Progenitor cell of endocrine pancreas (in vitro differentiated cells): Measurements from ENCODE around the gene CBFA2T3. TPM values are rescaled to one million over a fixed set of nuclear protein-coding genes. Genes with fewer than 3 reads are reported as not detected.
"Not testable (repeated sequence)": the region's sequence is repeated elsewhere in the genome, so short reads cannot be mapped to it uniquely, and the experiment has no call there.

Experiments
- DNase-seq: peaks from one replicate; pipeline ENCODE4 v3.0.0; 2021; ENCODE audit warnings: low spot score; ENCODE audit not compliant: unreplicated experiment
- H3K27ac Mint-ChIP-seq: 2 replicates; pipeline ENCODE4 v1.8.0; 2021; ENCODE audit warnings: mild to moderate bottlenecking, moderate library complexity, mixed read lengths
- H3K27me3 Mint-ChIP-seq: 2 replicates; pipeline ENCODE4 v1.8.0; 2021; ENCODE audit warnings: mixed read lengths
- H3K36me3 Mint-ChIP-seq: 2 replicates; pipeline ENCODE4 v1.8.0; 2022; ENCODE audit warnings: mixed read lengths; ENCODE audit not compliant: insufficient read depth
- H3K4me1 Mint-ChIP-seq: 2 replicates; pipeline ENCODE4 v1.8.0; 2021; ENCODE audit warnings: low read depth, mixed read lengths
- H3K4me3 Mint-ChIP-seq: 2 replicates; pipeline ENCODE4 v1.8.0; 2021; ENCODE audit warnings: low read depth, mild to moderate bottlenecking, moderate library complexity, mixed read lengths
- H3K9me3 Mint-ChIP-seq: 2 replicates; pipeline ENCODE4 v1.8.0; 2021; ENCODE audit warnings: low read depth, mixed read lengths
- total RNA-seq: library from RNA; stranded (reverse); gene quantifications from 2 replicates; pipeline ENCODE4 v1.2.1, GENCODE V29; 2021
- TF ChIP-seq, protein P1 (sequence below): fragments of 200-600 bp; sonication (generic); IDR thresholded peaks from one replicate; pipeline ENCODE4 v1.5.0; 2021; ENCODE audit warnings: antibody characterized with exemption, mild to moderate bottlenecking; ENCODE audit not compliant: unreplicated experiment

Gene CBFA2T3
- total RNA-seq, 1 donor from 2014 or later = 12.9 TPM

DNA sequence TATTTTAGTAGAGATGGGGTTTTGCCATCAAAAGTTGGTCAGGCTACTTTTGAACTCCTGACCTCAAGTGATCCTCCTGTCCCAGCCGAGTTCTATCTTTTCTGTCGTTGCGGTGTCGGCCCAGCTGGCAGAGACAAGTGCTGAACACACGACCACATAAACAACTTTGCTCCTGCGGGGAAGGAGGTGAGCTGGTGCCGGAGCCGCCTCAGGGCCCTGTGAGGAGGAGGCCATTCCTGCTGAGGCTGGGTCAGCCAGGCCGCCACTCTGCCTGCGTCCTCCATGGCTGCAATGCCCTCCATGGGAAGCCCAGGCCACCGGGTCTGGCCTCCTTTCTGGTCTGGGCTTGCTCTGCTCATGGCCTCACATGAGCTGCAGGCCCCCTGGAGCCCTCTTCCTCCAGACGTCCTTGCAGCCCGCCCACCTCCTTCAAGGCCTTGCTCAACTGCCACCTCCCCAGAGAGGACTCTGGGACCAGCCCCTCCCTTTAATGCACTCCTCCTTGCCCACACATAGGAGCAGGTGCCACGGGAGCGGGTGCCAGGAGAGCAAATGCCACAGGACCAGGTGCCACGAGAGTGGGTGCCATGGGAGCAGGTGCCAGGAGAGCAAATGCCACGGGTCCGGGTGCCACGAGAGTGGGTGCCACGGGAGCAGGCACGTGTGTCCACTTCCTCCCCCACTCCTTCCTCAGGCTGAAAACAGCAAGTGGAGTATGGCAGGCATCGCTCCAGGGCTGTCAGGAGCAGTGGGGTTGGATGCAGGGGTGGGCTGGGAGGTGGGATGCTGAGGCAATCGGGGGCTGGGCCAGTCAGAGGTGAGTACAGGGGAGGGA lies 28.4 kb upstream of the CBFA2T3 start:
- Mint-ChIP-seq H3K4me3 (no peak overlapping the region), H3K9me3 (no peaks in the 10 kb centered on the region), H3K27ac (no peak overlapping the region), H3K27me3 (peaks cover 47% of the 10 kb centered on the region), H3K4me1 (no peaks in the 10 kb centered on the region), H3K36me3 (no peaks in the 10 kb centered on the region)
- DNase-seq = no peak
- TF ChIP-seq, protein P1, sequence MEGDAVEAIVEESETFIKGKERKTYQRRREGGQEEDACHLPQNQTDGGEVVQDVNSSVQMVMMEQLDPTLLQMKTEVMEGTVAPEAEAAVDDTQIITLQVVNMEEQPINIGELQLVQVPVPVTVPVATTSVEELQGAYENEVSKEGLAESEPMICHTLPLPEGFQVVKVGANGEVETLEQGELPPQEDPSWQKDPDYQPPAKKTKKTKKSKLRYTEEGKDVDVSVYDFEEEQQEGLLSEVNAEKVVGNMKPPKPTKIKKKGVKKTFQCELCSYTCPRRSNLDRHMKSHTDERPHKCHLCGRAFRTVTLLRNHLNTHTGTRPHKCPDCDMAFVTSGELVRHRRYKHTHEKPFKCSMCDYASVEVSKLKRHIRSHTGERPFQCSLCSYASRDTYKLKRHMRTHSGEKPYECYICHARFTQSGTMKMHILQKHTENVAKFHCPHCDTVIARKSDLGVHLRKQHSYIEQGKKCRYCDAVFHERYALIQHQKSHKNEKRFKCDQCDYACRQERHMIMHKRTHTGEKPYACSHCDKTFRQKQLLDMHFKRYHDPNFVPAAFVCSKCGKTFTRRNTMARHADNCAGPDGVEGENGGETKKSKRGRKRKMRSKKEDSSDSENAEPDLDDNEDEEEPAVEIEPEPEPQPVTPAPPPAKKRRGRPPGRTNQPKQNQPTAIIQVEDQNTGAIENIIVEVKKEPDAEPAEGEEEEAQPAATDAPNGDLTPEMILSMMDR = no peak

DNA sequence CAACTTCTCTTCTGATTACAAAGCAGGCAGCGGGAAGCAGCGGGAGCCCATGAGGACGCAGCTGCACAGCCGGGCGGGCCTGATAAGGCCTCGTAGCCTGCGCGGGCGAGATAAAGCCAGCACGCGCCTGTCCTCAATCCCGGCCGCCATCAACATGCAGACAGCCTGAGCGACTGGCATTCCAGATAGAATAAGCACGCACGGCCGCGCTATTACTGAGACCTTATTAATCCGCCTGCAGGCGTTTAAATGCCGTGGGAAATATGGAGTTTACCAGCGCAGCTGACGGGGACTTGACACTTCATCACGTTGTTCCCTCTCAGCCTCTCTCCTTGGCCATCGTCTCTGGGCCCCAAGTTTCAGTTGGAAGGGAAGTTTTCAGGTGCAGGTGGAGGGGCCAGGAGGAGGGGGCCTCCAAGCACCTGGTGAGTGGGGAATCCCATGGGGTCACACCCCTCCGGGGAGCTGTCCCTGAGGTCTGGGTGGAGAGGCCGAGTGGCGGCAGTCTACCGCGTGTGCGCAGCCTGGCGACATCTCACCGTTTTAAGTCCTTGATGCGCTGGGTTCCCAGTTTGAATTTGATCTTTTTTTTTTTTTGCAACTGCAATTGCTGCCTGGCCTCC lies 27.3 kb upstream of the CBFA2T3 start:
- peaks cover 52% of the 10 kb centered on the region for H3K27me3 Mint-ChIP-seq
- H3K4me3 Mint-ChIP-seq = no peak overlapping the region
- H3K27ac Mint-ChIP-seq = no peak overlapping the region
- TF ChIP-seq, protein P1 = no peak
- H3K9me3 Mint-ChIP-seq = no peaks in the 10 kb centered on the region
- H3K4me1 Mint-ChIP-seq = no peaks in the 10 kb centered on the region
- no peak for DNase-seq
- no peaks in the 10 kb centered on the region for H3K36me3 Mint-ChIP-seq

DNA sequence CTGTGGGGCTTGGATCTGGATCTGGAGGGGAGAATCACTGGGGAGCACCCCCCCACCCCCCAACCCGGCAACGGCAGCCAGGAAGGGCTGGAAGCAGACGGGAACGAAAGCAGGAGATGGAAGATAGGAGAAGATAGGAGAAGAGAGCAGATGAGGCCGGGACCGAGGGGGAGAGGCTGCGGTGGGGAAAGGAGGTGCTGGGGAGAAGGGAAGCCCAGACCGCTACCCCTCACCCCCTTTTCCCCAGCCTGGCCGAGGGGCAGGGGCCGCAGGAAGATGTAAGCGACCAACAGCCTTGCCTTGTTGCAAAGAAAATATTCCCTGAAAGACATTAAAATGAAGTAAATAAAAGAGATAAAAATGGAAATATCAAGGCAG lies 26.8 kb upstream of the CBFA2T3 start:
- no peak for DNase-seq
- Mint-ChIP-seq H3K27ac (no peak overlapping the region), H3K27me3 (peaks cover 57% of the 10 kb centered on the region), H3K4me1 (no peaks in the 10 kb centered on the region), H3K4me3 (no peak overlapping the region), H3K9me3 (peaks cover 4% of the 10 kb centered on the region), H3K36me3 (no peaks in the 10 kb centered on the region)
- TF ChIP-seq, protein P1 = no peak

DNA sequence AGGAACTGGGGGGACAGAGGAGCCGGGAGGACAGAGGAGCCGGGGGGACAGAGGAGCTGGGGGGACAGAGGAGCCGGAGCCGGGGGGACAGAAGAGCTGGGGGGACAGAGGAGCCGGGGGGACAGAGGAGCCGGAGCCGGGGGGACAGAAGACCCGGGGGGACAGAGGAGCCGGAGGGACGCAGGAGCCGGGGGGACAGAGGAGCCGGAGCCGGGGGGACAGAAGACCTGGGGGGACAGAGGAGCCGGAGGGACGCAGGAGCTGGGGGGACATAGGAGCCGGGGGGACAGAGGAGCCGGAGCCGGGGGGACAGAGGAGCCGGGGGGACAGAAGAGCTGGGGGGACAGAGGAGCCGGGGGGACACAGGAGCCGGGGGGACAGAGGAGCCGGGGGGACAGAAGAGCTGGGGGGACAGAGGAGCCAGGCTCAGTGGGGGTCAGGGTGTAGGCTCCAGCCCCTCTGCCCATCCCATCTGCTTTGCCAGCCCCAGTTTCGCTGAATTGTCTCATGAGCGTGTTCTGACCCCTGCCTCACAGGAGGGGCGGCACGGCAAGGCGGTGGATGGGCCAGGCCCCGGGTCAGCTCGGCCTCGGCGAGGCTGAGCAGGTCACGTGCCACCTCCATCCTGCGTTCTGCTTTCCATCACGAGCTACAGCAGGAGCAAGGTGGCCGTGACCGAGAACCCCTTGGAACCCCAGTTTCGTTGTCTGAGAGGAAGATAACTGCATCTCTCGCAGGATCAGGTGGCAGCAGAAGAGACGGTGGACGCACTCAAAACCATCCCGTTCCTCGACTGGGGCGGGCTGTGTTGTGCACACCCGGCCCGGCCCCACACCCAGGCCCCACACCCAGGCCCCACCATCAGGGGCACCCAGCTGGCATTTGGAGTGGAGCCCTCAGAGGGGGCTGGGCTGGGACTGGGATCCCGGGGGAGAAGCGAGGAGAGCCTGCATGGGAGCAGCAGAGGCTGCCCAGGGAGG lies 26.1 kb upstream of the CBFA2T3 start:
- H3K4me1 Mint-ChIP-seq = no peaks in the 10 kb centered on the region

DNA sequence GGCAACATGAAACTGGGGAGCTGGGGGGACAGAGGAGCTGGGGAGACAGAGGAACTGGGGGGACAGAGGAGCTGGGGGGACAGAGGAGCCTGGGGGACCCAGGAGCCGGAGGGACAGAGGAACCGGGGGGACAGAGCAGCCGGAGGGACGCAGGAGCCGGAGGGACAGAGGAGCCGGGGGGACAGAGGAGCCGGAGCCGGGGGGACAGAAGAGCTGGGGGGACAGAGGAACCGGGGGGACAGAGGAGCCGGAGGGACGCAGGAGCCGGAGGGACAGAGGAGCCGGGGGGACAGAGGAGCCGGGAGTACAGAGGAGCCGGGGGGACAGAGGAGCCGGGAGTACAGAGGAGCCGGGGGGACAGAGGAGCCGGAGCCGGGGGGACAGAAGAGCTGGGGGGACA lies 25.1 kb upstream of the CBFA2T3 start:
- peaks cover 52% of the 10 kb centered on the region for H3K27me3 Mint-ChIP-seq
- H3K4me3 Mint-ChIP-seq, H3K27ac Mint-ChIP-seq, H3K4me1 Mint-ChIP-seq, DNase-seq, H3K36me3 Mint-ChIP-seq: not testable (repeated sequence)
- H3K9me3 Mint-ChIP-seq = peaks cover 11% of the 10 kb centered on the region

More for the DNA sequence above, 26.1 kb upstream of the CBFA2T3 start:
- H3K27me3 Mint-ChIP-seq = peaks cover 57% of the 10 kb centered on the region
- DNase-seq = no peak
- H3K36me3 Mint-ChIP-seq = no peaks in the 10 kb centered on the region
- no peak overlapping the region for H3K27ac Mint-ChIP-seq
- no peak overlapping the region for H3K4me3 Mint-ChIP-seq
- peaks cover 4% of the 10 kb centered on the region for H3K9me3 Mint-ChIP-seq
- TF ChIP-seq, protein P1 = no peak
